ENCODE measurements around the gene OR5P2. TPM values are rescaled to one million over a fixed set of nuclear protein-coding genes. Genes with fewer than 3 reads are reported as not detected.
"Not testable (repeated sequence)": the region's sequence is repeated elsewhere in the genome, so short reads cannot be mapped to it uniquely, and the experiment has no call there.

OR5P2 gene
- total RNA-seq, 1 donor from 2014 or later, result 1.4 TPM

GRCh38 chr11:7830740-7831139, 34.0 kb upstream of the OR5P2 start, which contains the start of gene OR5P3:
OR5P3 (minus strand) TSS chr11:7830840.
- no peak for FAIRE-seq
- Histone ChIP-seq H3K4me1 (ENCODE audit: insufficient read depth, low read length) (no peaks in the 10 kb centered on the region), H3K27me3 (ENCODE audit: insufficient read depth, low read length) (no peaks in the 10 kb centered on the region), H3K9me3 (ENCODE audit: insufficient read depth, low read depth, low read length) (no peaks in the 10 kb centered on the region), H2AFZ (ENCODE audit: low read depth, low read length) (no peak within 1 kb of the TSS), H3K36me3 (ENCODE audit: insufficient read depth, low read length) (no peaks in the 10 kb centered on the region), H3K79me2 (ENCODE audit: insufficient read depth, low read length) (no peaks in the 10 kb centered on the region), H4K20me1 (ENCODE audit: insufficient read depth, low read length) (no peaks in the 10 kb centered on the region), H3K4me2 (ENCODE audit: low read length) (no peak within 1 kb of the TSS), H3K9ac (ENCODE audit: low read length) (no peak within 1 kb of the TSS), H3K4me3 (ENCODE audit: insufficient read depth, low read depth, low read length) (no peak within 1 kb of the TSS), H3K27ac (ENCODE audit: low read depth, low read length) (no peak within 1 kb of the TSS)
- H3K36me3 Mint-ChIP-seq (ENCODE audit: low read depth, unreplicated experiment), result no peaks in the 10 kb centered on the region
- H3K27me3 Mint-ChIP-seq (ENCODE audit: low read depth, unreplicated experiment), result no peaks in the 10 kb centered on the region
- H3K9me3 Mint-ChIP-seq (ENCODE audit: unreplicated experiment), result no peaks in the 10 kb centered on the region
- DNase-seq (ENCODE audit: low read depth), result no peak
- H3K4me1 Mint-ChIP-seq (ENCODE audit: low read depth, unreplicated experiment), result no peaks in the 10 kb centered on the region
- H3K4me3 Mint-ChIP-seq (ENCODE audit: unreplicated experiment), result no peak within 1 kb of the TSS
- TF ChIP-seq CTCF (IDR thresholded peaks at IDR 0.05; ENCODE audit: insufficient read depth, low read depth, low read length), result no peak
- no peak for TF ChIP-seq EZH2 (IDR thresholded peaks at IDR 0.05; ENCODE audit: insufficient read depth, low read length)
- no peak within 1 kb of the TSS for H3K27ac Mint-ChIP-seq (ENCODE audit: unreplicated experiment)

- no peaks in the 10 kb centered on the region for H3K4me1 ChIP-seq (ENCODE audit: insufficient read depth, low read length)
- H3K4me3 ChIP-seq (ENCODE audit: insufficient read depth, low read depth, low read length), result no peak overlapping the region
- no peak overlapping the region for H3K4me2 ChIP-seq (ENCODE audit: low read length)
- no peak overlapping the region for H3K9ac ChIP-seq (ENCODE audit: low read length)
- H3K79me2 ChIP-seq (ENCODE audit: insufficient read depth, low read length), result no peaks in the 10 kb centered on the region
- H3K27ac ChIP-seq (ENCODE audit: low read depth, low read length), result no peak overlapping the region
- no peaks in the 10 kb centered on the region for H3K36me3 ChIP-seq (ENCODE audit: insufficient read depth, low read length)
- Mint-ChIP-seq H3K27me3 (ENCODE audit: low read depth, unreplicated experiment) (no peaks in the 10 kb centered on the region), H3K27ac (ENCODE audit: unreplicated experiment) (no peak overlapping the region), H3K4me1 (ENCODE audit: low read depth, unreplicated experiment) (peaks cover 5% of the 10 kb centered on the region), H3K9me3 (ENCODE audit: unreplicated experiment) (no peaks in the 10 kb centered on the region), H3K36me3 (ENCODE audit: low read depth, unreplicated experiment) (no peaks in the 10 kb centered on the region), H3K4me3 (ENCODE audit: unreplicated experiment) (no peak overlapping the region)
- no peaks in the 10 kb centered on the region for H4K20me1 ChIP-seq (ENCODE audit: insufficient read depth, low read length)
- no peak overlapping the region for H2AFZ ChIP-seq (ENCODE audit: low read depth, low read length)
- FAIRE-seq (no peak), DNase-seq (ENCODE audit: low read depth) (no peak)
- no peaks in the 10 kb centered on the region for H3K27me3 ChIP-seq (ENCODE audit: insufficient read depth, low read length)
- TF ChIP-seq CTCF (IDR thresholded peaks at IDR 0.05; ENCODE audit: insufficient read depth, low read depth, low read length) (no peak), EZH2 (IDR thresholded peaks at IDR 0.05; ENCODE audit: insufficient read depth, low read length) (no peak)
- no peaks in the 10 kb centered on the region for H3K9me3 ChIP-seq (ENCODE audit: insufficient read depth, low read depth, low read length)
Measured at GRCh38 chr11:7826324-7826723, 29.6 kb upstream of the OR5P2 start.

- H3K36me3 ChIP-seq (ENCODE audit: insufficient read depth, low read length); H3K4me3 Mint-ChIP-seq (ENCODE audit: unreplicated experiment); H3K79me2 ChIP-seq (ENCODE audit: insufficient read depth, low read length): not testable (repeated sequence)
Measured at GRCh38 chr11:7820417-7820816, 23.7 kb upstream of the OR5P2 start.

GRCh38 chr11:7814897-7815296, 18.2 kb upstream of the OR5P2 start:
- not testable (repeated sequence) for H3K27ac Mint-ChIP-seq (ENCODE audit: unreplicated experiment); H3K79me2 ChIP-seq (ENCODE audit: insufficient read depth, low read length); H3K4me3 Mint-ChIP-seq (ENCODE audit: unreplicated experiment); H3K4me2 ChIP-seq (ENCODE audit: low read length); H3K36me3 Mint-ChIP-seq (ENCODE audit: low read depth, unreplicated experiment); H4K20me1 ChIP-seq (ENCODE audit: insufficient read depth, low read length); H3K9ac ChIP-seq (ENCODE audit: low read length); H3K27me3 ChIP-seq (ENCODE audit: insufficient read depth, low read length); H3K9me3 Mint-ChIP-seq (ENCODE audit: unreplicated experiment); H3K4me3 ChIP-seq (ENCODE audit: insufficient read depth, low read depth, low read length); H3K36me3 ChIP-seq (ENCODE audit: insufficient read depth, low read length); H3K4me1 Mint-ChIP-seq (ENCODE audit: low read depth, unreplicated experiment); FAIRE-seq; H3K9me3 ChIP-seq (ENCODE audit: insufficient read depth, low read depth, low read length); H2AFZ ChIP-seq (ENCODE audit: low read depth, low read length); H3K4me1 ChIP-seq (ENCODE audit: insufficient read depth, low read length); H3K27ac ChIP-seq (ENCODE audit: low read depth, low read length); DNase-seq (ENCODE audit: low read depth); H3K27me3 Mint-ChIP-seq (ENCODE audit: low read depth, unreplicated experiment)

More at GRCh38 chr11:7820417-7820816, 23.7 kb upstream of the OR5P2 start:
- H3K36me3 Mint-ChIP-seq (ENCODE audit: low read depth, unreplicated experiment); H3K27me3 ChIP-seq (ENCODE audit: insufficient read depth, low read length); H3K9ac ChIP-seq (ENCODE audit: low read length); H2AFZ ChIP-seq (ENCODE audit: low read depth, low read length); H3K9me3 ChIP-seq (ENCODE audit: insufficient read depth, low read depth, low read length); H3K4me1 Mint-ChIP-seq (ENCODE audit: low read depth, unreplicated experiment); H3K4me3 ChIP-seq (ENCODE audit: insufficient read depth, low read depth, low read length); H4K20me1 ChIP-seq (ENCODE audit: insufficient read depth, low read length); DNase-seq (ENCODE audit: low read depth); FAIRE-seq; H3K27ac ChIP-seq (ENCODE audit: low read depth, low read length); H3K27me3 Mint-ChIP-seq (ENCODE audit: low read depth, unreplicated experiment); H3K4me2 ChIP-seq (ENCODE audit: low read length); H3K4me1 ChIP-seq (ENCODE audit: insufficient read depth, low read length); H3K9me3 Mint-ChIP-seq (ENCODE audit: unreplicated experiment); H3K27ac Mint-ChIP-seq (ENCODE audit: unreplicated experiment): not testable (repeated sequence)

GRCh38 chr11:7810301-7810700, 13.6 kb upstream of the OR5P2 start:
- H3K79me2 ChIP-seq (ENCODE audit: insufficient read depth, low read length); H4K20me1 ChIP-seq (ENCODE audit: insufficient read depth, low read length); H2AFZ ChIP-seq (ENCODE audit: low read depth, low read length); H3K27ac Mint-ChIP-seq (ENCODE audit: unreplicated experiment); H3K4me3 ChIP-seq (ENCODE audit: insufficient read depth, low read depth, low read length); H3K9ac ChIP-seq (ENCODE audit: low read length); FAIRE-seq; H3K36me3 ChIP-seq (ENCODE audit: insufficient read depth, low read length); DNase-seq (ENCODE audit: low read depth); H3K36me3 Mint-ChIP-seq (ENCODE audit: low read depth, unreplicated experiment); H3K27me3 ChIP-seq (ENCODE audit: insufficient read depth, low read length); H3K4me3 Mint-ChIP-seq (ENCODE audit: unreplicated experiment); H3K9me3 ChIP-seq (ENCODE audit: insufficient read depth, low read depth, low read length); H3K4me2 ChIP-seq (ENCODE audit: low read length); H3K4me1 ChIP-seq (ENCODE audit: insufficient read depth, low read length); H3K4me1 Mint-ChIP-seq (ENCODE audit: low read depth, unreplicated experiment); H3K27ac ChIP-seq (ENCODE audit: low read depth, low read length); H3K27me3 Mint-ChIP-seq (ENCODE audit: low read depth, unreplicated experiment): not testable (repeated sequence)
- H3K9me3 Mint-ChIP-seq (ENCODE audit: unreplicated experiment), result peaks cover 26% of the 10 kb centered on the region

All from astrocyte (in vitro differentiated cells and primary cell).